Liver (tissue), 9 donors: ENCODE data around the gene KDM5A. TPM values are rescaled to one million over a fixed set of nuclear protein-coding genes. Genes with fewer than 3 reads are reported as not detected.

Source experiments
- DNase-seq: peaks from one replicate; pipeline ENCODE4 v3.0.0-alpha.2; 2017; ENCODE audit warnings: low spot score
- H3K27ac ChIP-seq, 2 donors: one replicate each; pipeline ENCODE4 v1.7.0; 2013; ENCODE audit warnings: inconsistent platforms in 2 of 2, low read length in 2 of 2, control low read depth in 1 of 2, low read depth in 1 of 2, mild to moderate bottlenecking in 1 of 2
- H3K27me3 ChIP-seq, 4 donors: one replicate each; pipeline versions ENCODE4 v1.6.1 to v1.7.0; 2013; ENCODE audit warnings: low read length in 3 of 4, inconsistent platforms in 1 of 4, mild to moderate bottlenecking in 1 of 4, moderate library complexity in 1 of 4; ENCODE audit not compliant: control insufficient read depth in 4 of 4, insufficient read depth in 4 of 4
- H3K36me3 ChIP-seq, 4 donors: one replicate each; pipeline versions ENCODE4 v1.6.1 to v1.7.0; 2013; ENCODE audit warnings: low read length in 3 of 4, mild to moderate bottlenecking in 3 of 4, low read depth in 1 of 4, moderate library complexity in 1 of 4; ENCODE audit not compliant: control insufficient read depth in 4 of 4, insufficient read depth in 3 of 4
- H3K4me1 ChIP-seq, 4 donors: one replicate each; pipeline versions ENCODE4 v1.6.1 to v1.7.0; 2013; ENCODE audit warnings: low read length in 3 of 4, mild to moderate bottlenecking in 3 of 4, moderate library complexity in 1 of 4; ENCODE audit not compliant: control insufficient read depth in 4 of 4, insufficient read depth in 4 of 4
- H3K4me3 ChIP-seq, 3 donors: one replicate each; pipeline versions ENCODE4 v1.6.1 to v1.7.0; 2013; ENCODE audit warnings: low read length in 3 of 3, control low read depth in 1 of 3, low read depth in 1 of 3, mild to moderate bottlenecking in 1 of 3
- H3K9ac ChIP-seq, 2 donors: one replicate each; pipeline ENCODE4 v1.7.0; 2013; ENCODE audit warnings: low read length in 2 of 2, mild to moderate bottlenecking in 2 of 2, moderate library complexity in 2 of 2, control low read depth in 1 of 2, low read depth in 1 of 2
- H3K9me3 ChIP-seq, 4 donors: one replicate each; pipeline versions ENCODE4 v1.6.1 to v1.7.0; 2013; ENCODE audit warnings: low read length in 3 of 4; ENCODE audit not compliant: control insufficient read depth in 4 of 4
- ATF3 ChIP-seq: IDR thresholded peaks from 2 replicates; pipeline ENCODE4 v1.6.1; 2016; ENCODE audit warnings: antibody characterized with exemption
- FOXA1 ChIP-seq: IDR thresholded peaks from 2 replicates; pipeline ENCODE4 v1.6.1; 2016; ENCODE audit warnings: antibody characterized with exemption
- FOXA2 ChIP-seq: IDR thresholded peaks from 2 replicates; pipeline ENCODE4 v1.6.1; 2016; ENCODE audit warnings: antibody characterized with exemption
- HNF4A ChIP-seq, 2 donors: conservative IDR thresholded peaks; 2 replicates each; pipeline ENCODE4 v1.6.1; 2016; ENCODE audit warnings: antibody characterized with exemption in 2 of 2, mild to moderate bottlenecking in 2 of 2
- HNF4G ChIP-seq: IDR thresholded peaks from 2 replicates; pipeline ENCODE4 v1.6.1; 2016; ENCODE audit warnings: antibody characterized with exemption
- JUND ChIP-seq, 2 donors: IDR thresholded peaks; 2 replicates each; pipeline ENCODE4 v1.6.1; 2016; ENCODE audit warnings: antibody characterized with exemption in 2 of 2
- MAX ChIP-seq: IDR thresholded peaks from 2 replicates; pipeline ENCODE4 v1.6.1; 2016; ENCODE audit warnings: antibody characterized with exemption
- NR2F2 ChIP-seq: IDR thresholded peaks from 2 replicates; pipeline ENCODE4 v1.6.1; 2016; ENCODE audit warnings: antibody characterized with exemption
- RAD21 ChIP-seq, 2 donors: IDR thresholded peaks; 2 replicates each; pipeline ENCODE4 v1.6.1; 2016; ENCODE audit warnings: antibody characterized with exemption in 2 of 2, mild to moderate bottlenecking in 2 of 2
- REST ChIP-seq: IDR thresholded peaks from 2 replicates; pipeline ENCODE4 v1.6.1; 2016; ENCODE audit warnings: antibody characterized with exemption, mild to moderate bottlenecking
- RXRA ChIP-seq, 2 donors: IDR thresholded peaks; 2 replicates each; pipeline ENCODE4 v1.6.1; 2017 to 2018; ENCODE audit warnings: antibody characterized with exemption in 2 of 2, mild to moderate bottlenecking in 1 of 2
- SP1 ChIP-seq: IDR thresholded peaks from 2 replicates; pipeline ENCODE4 v1.6.1; 2018; ENCODE audit warnings: antibody characterized with exemption, mild to moderate bottlenecking
- TAF1 ChIP-seq: conservative IDR thresholded peaks from 2 replicates; pipeline ENCODE4 v1.6.1; 2016; ENCODE audit warnings: antibody characterized with exemption, mild to moderate bottlenecking
- YY1 ChIP-seq: IDR thresholded peaks from 2 replicates; pipeline ENCODE4 v1.6.1; 2016; ENCODE audit warnings: antibody characterized with exemption, mild to moderate bottlenecking
- ZBTB33 ChIP-seq: IDR thresholded peaks from 2 replicates; pipeline ENCODE4 v1.6.1; 2016; ENCODE audit warnings: antibody characterized with exemption
- WGBS: extraction: QIAGEN DNeasy Blood & Tissue Kit; methylation state at CpG from one replicate; pipeline ENCODE4 v1.1.7; 2013; 5-methylcytosine and 5-hydroxymethylcytosine counted together
- polyA plus RNA-seq, 2 donors: library from polyadenylated mRNA; stranded (reverse) in 1 of 2; unstranded in 1 of 2; fragments of 200-250 nt in 1 of 2; fragments of >200 nt in 1 of 2; fragmentation: Nextera tagmentation in 1 of 2; extraction: Ambion mirVana in 1 of 2; gene quantifications; one replicate each; pipeline versions ENCODE4 v1.2.1 to v1.2.3, GENCODE V29; 2013 to 2015
- total RNA-seq, 2 donors: library from RNA; depleted of rRNA; stranded (reverse); fragments of >200 nt; gene quantifications; one replicate each; pipeline ENCODE4 v1.2.3, GENCODE V29; 2014
- donor health status: healthy.
- donor health status: healthy.
- donor health status: healthy.
- donor health status: healthy.
- donor health status: healthy.

The KDM5A gene
- total and polyA plus RNA-seq, 4 donors = 7.2 to 33.7 (median 23.6) TPM

- no peak overlapping the region for H3K27ac ChIP-seq
- H3K4me1 ChIP-seq = no peaks in the 10 kb centered on the region
- WGBS = 65% methylated on average over 5 of the region's 5 CpGs
- no peak overlapping the region for H3K9ac ChIP-seq
- H3K36me3 ChIP-seq = peaks cover 3 to 33% (median 31%) of the 10 kb centered on the region in 4 donors
- no peaks in the 10 kb centered on the region for H3K9me3 ChIP-seq
- no peak overlapping the region for H3K4me3 ChIP-seq
- TF ChIP-seq RAD21 (IDR thresholded peaks at IDR 0.05) (peak in 1 of 2 donors; percentile 16), YY1 (no peak), SP1 (peak; percentile 13), HNF4A (conservative IDR thresholded peaks at IDR 0.05) (peak; percentile 5 to 19), ZBTB33 (no peak), RXRA (IDR thresholded peaks at IDR 0.05) (peak in 1 of 2 donors; percentile 4)
- no peak for DNase-seq
- H3K27me3 ChIP-seq = no peaks in the 10 kb centered on the region
Measured at GRCh38 chr12:288687-289086, 100.4 kb downstream of the KDM5A start.

GRCh38 chr12:286531-287300 is 102.4 kb downstream of the KDM5A start:
- no peaks in the 10 kb centered on the region for H3K27me3 ChIP-seq
- H3K9ac ChIP-seq = no peak overlapping the region
- DNase-seq = no peak
- H3K4me1 ChIP-seq = no peaks in the 10 kb centered on the region
- H3K4me3 ChIP-seq = no peak overlapping the region
- TF ChIP-seq NR2F2 (no peak), FOXA1 (no peak), ATF3 (no peak), SP1 (no peak), JUND (IDR thresholded peaks at IDR 0.05) (no peak), YY1 (no peak), HNF4A (conservative IDR thresholded peaks at IDR 0.05) (no peak), TAF1 (no peak), REST (no peak), HNF4G (no peak), MAX (no peak), FOXA2 (no peak)
- H3K36me3 ChIP-seq = peaks cover 1 to 31% (median 20%) of the 10 kb centered on the region in 4 donors
- no peaks in the 10 kb centered on the region for H3K9me3 ChIP-seq
- WGBS = 93% methylated on average over 5 of the region's 5 CpGs
- H3K27ac ChIP-seq = no peak overlapping the region
